Raji (cell line): ENCODE data around the gene MEIS1.

Experiments
- POLR2A ChIP-seq: IDR thresholded peaks from 2 replicates; pipeline ENCODE4 v1.6.1; 2011; ENCODE audit warnings: low read depth, low read length, control low read depth; ENCODE audit not compliant: insufficient read depth

The MEIS1 gene

GRCh38 chr2:66438498-66438833 is 3.5 kb downstream of the MEIS1 start:
- TF ChIP-seq POLR2A = no peak

DNA sequence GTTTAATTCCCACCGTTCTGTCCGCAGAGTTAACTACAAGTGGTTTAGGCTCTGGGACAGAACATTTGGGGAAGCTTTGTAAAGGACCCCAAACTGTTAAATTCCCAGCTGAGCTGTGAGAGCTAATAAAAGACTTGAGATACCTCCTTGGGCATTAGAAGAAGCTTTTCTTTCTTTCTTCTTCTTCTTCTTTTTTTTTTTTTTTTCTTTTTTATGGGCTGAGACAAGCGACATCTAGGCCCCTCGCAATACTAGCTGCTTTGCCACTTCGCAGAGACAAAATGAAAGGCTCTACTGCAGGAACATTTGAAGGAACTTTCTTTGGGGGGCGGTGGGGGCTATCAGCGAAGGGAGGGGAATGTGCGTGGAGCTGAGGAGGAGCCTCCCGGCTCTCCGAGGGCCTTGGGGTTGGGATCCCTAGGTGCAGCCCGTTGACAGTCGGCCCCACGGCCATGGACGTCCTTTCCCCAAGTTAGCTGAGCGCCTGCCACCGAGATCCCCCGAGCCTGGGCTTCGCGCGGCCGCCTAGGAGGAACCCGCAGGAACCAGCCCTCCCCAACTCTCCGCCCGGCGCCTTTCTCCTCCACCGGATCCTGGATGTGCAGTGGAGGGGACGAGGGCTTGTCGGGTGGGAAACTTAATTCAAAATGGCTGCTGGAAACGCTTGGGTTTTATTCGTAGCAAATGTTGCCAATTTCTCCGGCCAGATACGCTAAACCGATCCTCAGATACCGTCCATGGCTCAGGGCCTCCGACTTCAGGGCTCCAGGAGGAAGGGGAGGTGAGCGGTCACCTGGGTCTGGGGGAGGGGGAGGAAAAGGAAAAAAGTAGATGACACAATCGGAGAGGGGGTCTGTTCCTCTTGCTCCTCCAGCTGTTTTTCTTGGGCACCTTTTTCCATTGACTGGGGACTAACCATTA is 4.2 kb downstream of the MEIS1 start:
- no peak for TF ChIP-seq POLR2A

DNA sequence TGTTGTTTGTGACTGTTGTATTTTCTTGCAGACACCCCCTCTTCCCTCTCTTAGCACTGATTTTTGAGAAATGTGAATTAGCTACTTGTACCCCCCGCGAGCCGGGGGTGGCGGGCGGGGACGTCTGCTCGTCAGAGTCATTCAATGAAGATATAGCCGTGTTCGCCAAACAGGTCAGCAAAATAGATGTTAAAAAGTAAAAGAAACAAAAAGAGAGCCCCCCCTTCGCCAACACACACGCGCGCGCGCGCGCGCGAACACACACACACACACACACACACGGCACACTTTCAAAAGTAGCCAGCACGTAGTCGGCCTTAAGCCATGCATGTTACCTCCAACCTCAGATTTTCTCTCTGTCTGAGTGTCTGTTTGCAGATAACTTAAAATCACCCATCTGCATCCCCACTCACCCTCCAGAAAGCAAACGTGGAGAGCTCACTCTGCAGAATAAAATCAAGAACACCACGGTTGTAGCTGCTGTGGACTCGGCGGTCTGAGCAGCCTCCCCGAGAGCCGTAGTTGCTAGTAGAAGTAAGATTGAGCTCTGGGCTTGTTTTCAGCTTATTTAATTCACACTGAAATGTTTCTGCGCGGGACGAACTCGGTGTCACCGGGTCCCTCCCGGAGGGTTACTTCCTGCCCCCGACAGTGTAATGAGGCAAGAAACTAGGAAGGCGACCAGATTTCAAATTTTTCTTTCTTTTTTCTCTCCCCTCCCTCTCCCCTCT is 5.1 kb downstream of the MEIS1 start:
- no peak for TF ChIP-seq POLR2A

DNA sequence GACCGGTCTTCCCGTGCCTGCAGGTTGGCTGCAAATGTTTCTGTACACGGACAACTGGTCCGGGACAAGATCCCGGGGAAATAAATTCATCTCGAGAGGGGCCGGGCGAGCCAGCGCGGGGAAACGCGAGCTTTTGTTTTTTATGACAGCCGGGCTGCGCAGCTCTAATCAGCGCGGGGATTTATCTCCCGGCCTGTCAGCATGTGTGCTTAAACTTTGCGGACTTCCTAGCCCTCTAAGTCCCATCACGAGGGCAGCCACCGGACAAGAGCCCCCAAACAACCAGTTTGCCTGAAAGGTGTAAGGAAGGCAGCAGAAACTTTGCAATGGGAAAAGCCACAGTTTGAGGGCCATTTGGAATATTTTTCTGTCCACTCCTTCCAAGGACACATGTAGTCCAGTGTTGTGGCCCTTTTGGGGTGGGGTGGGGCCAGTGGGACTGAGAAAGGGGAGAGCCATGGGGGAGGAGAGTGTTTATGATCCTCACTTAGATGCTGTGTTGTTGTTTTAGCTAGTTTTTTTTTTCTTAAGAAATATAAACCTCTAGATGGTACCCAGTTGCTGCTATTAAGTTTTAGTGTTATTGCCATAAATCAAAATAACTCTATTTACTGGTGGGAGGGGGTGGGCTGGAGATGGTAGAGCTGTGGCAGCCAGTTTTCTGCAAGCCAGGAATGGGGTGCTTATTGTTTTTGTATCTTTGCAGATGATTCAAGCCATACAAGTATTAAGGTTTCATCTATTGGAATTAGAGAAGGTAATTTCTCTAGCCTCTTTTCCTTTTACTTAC is 6.0 kb downstream of the MEIS1 start:
- no peak for TF ChIP-seq POLR2A

DNA sequence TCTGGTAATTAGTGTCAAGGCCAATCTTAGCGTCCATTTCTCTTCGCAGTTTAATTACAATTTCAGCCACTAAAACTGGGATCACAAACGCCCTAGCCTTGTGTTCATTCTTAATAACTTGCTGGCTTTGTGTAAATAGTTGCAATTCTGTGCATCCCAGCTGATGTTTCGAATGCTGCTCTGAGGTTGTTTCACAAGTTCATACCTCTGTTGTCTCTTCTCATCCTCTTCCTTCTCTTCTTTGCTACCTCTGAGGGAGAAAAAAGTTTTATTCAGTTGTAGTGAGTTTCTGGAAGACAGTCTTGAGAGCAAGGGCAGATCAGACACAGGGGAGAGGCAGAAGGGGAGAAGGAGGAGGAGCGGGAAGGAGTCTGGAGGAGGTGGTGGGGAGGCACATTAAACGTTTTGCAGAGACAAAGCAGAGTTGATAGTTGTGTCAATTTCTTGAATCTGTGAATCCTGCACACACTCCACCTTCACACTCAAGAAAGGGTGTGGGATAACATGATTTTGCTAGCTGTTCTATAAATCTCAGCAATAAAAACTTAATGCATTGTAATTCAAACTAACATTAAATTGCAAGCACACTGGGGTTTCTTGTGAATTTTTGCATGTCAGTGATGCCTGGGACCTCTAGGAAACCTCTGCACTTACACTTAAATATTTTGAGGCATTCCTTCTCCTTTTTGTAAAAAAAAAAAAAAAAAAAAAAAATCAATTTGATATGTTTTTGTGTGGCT is 6.8 kb downstream of the MEIS1 start:
- no peak for TF ChIP-seq POLR2A

DNA sequence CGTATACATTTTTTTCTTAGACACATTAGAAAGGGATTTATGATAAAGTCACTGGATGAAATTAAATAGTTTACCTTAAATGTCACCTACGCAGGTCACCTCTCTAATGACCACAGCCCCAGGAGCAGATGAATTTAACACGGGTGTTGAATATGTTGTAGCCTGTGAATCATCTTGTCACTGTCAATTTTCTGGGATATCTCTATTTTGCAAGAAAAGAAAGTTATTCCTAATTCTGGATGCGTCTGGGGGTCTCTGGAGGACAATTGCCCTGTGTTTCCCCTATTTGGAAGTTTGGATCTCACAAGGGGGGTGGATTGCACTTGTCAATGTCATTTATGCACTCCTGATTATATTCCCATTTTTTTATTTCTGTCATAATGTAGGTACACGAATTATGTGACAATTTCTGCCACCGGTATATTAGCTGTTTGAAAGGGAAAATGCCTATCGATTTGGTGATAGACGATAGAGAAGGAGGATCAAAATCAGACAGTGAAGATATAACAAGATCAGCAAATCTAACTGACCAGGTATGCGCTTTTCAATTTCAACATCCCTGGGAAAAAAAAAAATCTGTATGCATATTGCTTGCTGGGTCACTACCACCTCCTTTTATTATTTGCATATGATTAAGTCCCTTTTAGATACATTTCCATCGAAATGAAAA is 7.7 kb downstream of the MEIS1 start:
- TF ChIP-seq POLR2A = no peak

DNA sequence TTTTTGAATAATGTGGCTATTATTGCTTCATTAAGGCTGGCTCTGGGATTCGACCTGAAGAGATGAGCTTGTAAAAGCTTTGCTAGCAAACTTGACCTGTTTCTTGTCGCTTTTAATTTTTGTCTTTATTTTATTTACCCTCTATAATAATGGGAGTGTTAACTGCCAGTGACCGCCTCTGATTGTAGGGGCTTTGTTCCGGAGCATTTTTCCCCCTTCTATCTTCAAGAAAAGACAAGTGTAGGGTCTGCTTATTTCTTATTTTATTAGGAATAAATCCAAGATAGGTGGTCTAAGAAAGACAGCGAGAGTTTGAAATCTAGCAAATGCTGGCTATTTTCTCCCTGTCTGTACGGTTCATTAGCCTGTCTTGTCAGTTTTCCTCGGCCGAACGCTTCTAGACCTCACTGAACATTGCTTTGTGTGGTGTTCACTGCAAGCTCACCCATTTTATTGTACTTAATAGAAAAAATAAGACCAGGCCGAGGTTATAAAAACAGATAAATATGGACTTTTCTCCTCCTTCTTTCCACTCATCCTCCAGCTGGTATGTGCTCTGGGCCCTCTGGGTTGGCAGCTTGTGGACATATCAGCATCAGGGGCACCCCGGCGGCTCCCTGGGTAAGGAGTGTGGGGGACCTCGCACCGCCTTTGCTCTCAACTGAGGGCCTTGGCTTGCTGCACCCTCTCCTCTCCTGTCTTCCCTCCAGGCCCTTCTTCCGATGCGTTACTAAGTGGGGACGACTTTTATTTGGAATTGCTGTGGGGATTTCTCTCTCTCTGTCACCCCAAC is 8.5 kb downstream of the MEIS1 start:
- no peak for TF ChIP-seq POLR2A

DNA sequence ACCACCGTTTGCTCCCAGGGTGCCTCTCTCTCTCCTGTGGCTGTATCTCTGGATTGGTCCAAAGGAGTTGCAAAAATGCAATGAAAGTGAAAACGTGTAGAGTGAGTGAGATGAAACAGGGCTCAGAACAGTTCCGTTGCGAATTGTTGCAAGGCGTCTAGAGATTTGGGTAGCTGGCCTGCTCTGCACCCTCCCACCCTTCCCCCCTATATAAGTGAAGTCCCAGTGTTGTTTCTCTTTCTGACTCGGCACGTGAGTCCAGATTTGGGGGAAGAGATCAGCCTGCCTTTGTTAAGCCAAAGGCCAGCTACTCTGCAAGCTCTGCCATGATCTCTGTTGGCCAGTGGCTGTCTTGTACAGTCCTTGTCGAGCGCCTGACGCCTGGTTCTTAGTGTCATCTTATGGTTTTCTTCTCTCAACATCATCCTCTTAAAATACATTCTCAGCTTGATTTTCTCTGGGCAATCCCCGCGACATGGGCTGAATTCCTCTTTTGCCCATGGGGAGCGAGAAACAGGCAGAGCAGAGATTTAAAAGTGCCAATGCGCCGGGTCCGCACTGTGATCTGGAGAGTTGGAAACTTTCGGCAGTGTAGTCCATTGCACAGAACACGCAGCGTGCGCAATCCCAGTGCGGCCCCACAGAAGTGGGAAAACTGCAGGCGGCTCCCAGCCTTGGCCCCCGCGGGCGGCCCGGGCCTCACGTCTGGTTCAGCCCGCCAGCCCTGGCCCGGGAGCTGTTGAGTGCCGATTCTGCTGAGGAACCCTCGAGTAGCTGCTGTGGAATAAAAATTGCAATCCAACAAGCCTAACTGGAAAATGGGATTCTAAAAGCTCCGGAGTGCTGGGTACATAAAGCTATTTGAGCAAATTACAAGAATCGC is 9.3 kb downstream of the MEIS1 start:
- no peak for TF ChIP-seq POLR2A

GRCh38 chr2:66445076-66445924 is 10.4 kb downstream of the MEIS1 start:
- TF ChIP-seq POLR2A = no peak

GRCh38 chr2:66445925-66446871 is 11.3 kb downstream of the MEIS1 start:
- no peak for TF ChIP-seq POLR2A

GRCh38 chr2:66446941-66447340 is 12.0 kb downstream of the MEIS1 start:
- TF ChIP-seq POLR2A = no peak
